GM12864 (cell line): ENCODE results near the gene PDGFRB.

Experiments
- DNase-seq: peaks from one replicate; pipeline ENCODE4 v3.0.0-alpha.2; 2011; ENCODE audit warnings: low read depth
- H3K4me3 ChIP-seq: 2 replicates; pipeline ENCODE4 v1.5.1; 2011; ENCODE audit warnings: mild to moderate bottlenecking, low read depth, low read length, control low read depth
- TF ChIP-seq, protein P1 (sequence below): IDR thresholded peaks from 2 replicates; pipeline ENCODE4 v1.5.1; 2011; ENCODE audit warnings: low read depth, mild to moderate bottlenecking, moderate library complexity, low read length, control low read depth, inconsistent platforms; ENCODE audit errors: missing control alignments

PDGFRB gene

DNA sequence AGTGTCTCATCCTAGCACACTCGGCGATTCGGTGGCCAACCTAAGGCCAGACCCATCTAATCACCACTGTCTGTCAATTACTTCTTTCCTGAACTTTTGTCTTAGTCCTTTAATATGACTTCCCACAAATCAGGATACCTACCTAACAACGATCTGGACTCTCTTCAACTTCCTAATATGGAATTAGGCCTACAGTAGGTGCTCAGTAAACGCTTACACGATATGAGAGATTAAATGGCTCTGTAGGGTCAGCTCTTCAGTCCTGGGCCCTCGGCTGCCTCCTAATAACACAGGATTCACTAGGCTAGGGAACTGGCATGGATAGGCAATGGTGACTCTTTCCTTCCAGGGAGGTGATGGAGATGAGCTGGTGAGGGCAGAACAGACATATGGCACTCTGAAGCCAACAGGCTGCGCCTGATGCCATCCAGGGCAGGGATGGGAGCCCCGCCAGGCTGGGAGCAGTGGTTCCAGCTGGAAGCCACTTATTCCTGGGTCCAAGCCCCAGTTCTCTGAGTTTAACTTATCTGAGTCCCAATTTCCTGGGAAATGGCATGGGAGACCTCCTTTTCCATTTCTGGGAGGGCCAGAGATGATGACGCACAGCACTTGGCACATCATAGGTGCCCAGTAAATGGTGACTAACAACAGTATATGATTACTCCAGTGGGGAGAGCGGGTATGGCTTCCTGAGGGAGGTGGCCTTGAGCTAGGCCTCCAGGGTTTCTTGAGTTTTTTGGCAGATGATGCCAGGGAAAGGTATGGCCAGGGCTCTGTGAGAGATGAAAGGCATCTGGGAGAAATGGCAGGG is 7.3 kb downstream of the PDGFRB start:
- no peak for DNase-seq
- H3K4me3 ChIP-seq = no peak overlapping the region
- TF ChIP-seq, protein P1, sequence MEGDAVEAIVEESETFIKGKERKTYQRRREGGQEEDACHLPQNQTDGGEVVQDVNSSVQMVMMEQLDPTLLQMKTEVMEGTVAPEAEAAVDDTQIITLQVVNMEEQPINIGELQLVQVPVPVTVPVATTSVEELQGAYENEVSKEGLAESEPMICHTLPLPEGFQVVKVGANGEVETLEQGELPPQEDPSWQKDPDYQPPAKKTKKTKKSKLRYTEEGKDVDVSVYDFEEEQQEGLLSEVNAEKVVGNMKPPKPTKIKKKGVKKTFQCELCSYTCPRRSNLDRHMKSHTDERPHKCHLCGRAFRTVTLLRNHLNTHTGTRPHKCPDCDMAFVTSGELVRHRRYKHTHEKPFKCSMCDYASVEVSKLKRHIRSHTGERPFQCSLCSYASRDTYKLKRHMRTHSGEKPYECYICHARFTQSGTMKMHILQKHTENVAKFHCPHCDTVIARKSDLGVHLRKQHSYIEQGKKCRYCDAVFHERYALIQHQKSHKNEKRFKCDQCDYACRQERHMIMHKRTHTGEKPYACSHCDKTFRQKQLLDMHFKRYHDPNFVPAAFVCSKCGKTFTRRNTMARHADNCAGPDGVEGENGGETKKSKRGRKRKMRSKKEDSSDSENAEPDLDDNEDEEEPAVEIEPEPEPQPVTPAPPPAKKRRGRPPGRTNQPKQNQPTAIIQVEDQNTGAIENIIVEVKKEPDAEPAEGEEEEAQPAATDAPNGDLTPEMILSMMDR = no peak

DNA sequence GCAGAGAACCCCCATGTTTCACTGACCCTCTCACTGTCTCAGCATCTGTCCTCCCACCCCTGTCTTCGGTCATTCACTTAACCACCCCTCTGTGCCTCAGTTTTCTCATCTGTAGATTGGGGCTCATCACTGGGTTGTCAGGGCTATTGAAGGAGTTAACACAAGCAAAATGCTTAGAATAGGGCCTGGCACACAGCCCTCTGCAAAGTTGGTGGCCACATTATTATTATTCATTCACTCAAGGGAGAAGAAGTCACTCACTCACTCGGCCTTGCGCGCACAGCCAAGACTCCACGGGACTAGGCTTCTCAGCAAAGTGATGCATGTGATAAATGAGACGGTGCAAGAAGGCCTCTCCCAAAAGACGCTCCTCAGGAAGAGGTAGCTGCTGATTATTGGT is 8.0 kb downstream of the PDGFRB start:
- no peak for DNase-seq
- TF ChIP-seq, protein P1 = no peak
- H3K4me3 ChIP-seq = no peak overlapping the region

DNA sequence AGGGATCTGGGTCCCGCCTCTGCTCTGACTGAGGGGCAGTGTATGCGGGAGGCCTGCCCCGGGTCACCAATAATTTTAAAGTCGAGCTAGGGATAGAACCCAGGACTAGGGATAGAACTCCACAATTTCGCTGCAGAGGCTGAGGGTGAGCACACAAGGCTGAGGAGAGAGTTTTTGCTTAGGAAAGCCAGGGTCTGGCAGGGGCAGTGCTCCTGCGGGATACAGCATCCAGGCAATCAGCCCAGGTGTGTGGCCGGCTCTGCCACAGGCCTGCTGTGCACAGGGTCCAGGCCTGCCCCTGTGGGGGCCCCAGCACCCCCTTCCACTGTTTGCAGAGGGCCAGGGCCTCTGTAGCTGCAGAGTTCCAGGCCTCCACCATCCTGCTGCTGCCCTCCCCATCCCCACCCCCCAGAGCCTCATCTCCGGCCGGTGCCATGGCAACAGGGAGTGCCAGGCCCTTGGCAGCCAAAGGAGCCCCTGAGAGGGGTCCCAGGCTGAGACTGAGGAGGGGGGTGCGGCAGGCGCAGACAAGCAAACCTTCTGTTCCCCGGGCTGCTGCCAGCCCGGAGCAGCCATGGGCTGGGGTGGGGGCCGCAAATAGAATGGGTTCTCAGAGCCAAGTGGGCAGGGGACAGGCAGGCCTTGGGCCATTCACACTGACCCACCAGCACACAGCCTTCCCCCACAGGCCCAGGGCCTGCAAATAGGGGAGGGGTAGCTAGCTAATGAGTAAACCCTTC is 8.6 kb downstream of the PDGFRB start:
- H3K4me3 ChIP-seq = no peak overlapping the region
- TF ChIP-seq, protein P1 = no peak
- no peak for DNase-seq

DNA sequence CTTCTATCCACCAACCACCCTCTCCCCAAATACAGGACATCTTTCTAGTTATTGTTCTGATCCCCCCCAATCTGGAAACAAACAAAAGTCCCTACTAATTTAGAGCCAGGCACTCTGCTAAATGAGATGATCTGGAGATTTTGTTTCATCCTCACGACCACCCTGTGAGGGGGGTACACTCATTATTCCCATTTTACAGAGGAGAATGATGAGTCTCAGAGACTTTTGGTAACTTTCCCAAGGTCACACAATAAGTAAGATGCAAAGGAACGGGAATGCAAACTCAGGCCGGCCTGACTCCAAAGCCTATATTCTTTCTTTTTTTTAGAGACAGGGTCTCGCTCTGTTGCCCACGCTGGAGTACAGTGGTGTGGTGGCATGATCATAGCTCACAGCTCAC is 9.4 kb downstream of the PDGFRB start:
- TF ChIP-seq, protein P1 = no peak
- DNase-seq = no peak
- H3K4me3 ChIP-seq = no peak overlapping the region

DNA sequence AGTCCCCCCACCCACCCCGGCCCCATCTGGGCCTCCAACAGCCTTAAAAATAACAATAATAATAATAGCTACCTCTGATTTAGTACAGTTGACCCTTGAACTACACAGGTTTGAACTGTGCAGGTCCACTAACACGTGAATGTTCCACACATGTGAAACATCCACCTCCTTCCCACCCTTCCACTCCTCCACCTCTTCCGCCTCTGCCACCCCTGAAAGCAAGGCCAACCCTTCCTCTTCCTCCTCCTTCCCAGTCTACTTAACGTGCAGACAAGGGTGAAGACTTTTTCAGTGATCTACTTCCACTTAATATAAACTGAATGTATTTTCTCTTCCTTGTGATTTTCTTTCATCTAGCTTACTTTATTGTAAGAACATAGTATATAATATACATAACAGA is 10.8 kb downstream of the PDGFRB start:
- H3K4me3 ChIP-seq = no peak overlapping the region

DNA sequence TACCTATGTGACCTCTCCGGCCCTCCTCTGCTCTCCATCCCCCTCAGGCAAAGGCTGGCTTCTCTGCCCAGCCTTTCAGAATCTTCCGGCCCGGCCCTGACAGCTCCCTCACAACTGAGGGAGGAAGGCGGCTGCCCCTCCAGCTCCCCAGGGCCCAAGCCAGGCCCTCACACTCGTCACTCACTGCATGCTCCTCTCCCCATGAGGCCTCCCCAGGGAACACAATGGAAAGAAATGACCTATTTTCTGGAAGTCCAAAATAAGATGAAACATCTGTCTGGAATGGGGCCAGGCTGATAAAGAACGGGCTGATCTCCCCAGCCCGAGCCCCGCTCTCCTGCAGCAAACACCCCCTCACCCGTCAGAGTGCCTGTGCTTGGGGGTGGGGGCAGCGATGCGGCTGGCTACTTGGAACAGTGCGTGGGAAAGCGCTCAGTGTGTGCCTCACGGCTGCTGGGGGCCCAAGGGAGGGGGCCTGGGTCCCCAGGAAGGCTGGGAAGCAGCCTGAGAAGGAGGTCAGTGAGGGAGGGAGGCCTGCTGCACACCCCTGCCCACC is 11.3 kb downstream of the PDGFRB start:
- no peak overlapping the region for H3K4me3 ChIP-seq
- TF ChIP-seq, protein P1 = no peak
- no peak for DNase-seq

More for the DNA sequence above, 10.8 kb downstream of the PDGFRB start:
- no peak for DNase-seq
- TF ChIP-seq, protein P1 = no peak
